Nephron progenitor cell (in vitro differentiated cells): ENCODE data around the gene PROM2.

Experiments used
- DNase-seq: peaks from one replicate; pipeline ENCODE4 v3.0.0; 2021
- H3K27ac Mint-ChIP-seq: 2 replicates; pipeline ENCODE4 v1.8.0; 2021; ENCODE audit warnings: mild to moderate bottlenecking, moderate library complexity, mixed read lengths
- H3K27me3 Mint-ChIP-seq: 2 replicates; pipeline ENCODE4 v1.8.0; 2021; ENCODE audit warnings: mild to moderate bottlenecking, low read depth, mixed read lengths; ENCODE audit not compliant: poor library complexity
- H3K36me3 Mint-ChIP-seq: 2 replicates; pipeline ENCODE4 v1.8.0; 2021; ENCODE audit warnings: low read depth, mixed read lengths
- H3K4me1 Mint-ChIP-seq: 2 replicates; pipeline ENCODE4 v1.8.0; 2021; ENCODE audit warnings: mixed read lengths
- H3K4me3 Mint-ChIP-seq: 2 replicates; pipeline ENCODE4 v1.8.0; 2021; ENCODE audit warnings: mild to moderate bottlenecking, moderate library complexity, mixed read lengths
- H3K9me3 Mint-ChIP-seq: 2 replicates; pipeline ENCODE4 v1.8.0; 2021; ENCODE audit warnings: mild to moderate bottlenecking, moderate library complexity, mixed read lengths
- CTCF ChIP-seq: fragments of 200-600 bp; sonication (generic); IDR thresholded peaks from 2 replicates; pipeline ENCODE4 v1.5.0; 2021; ENCODE audit warnings: antibody characterized with exemption

PROM2 gene

GRCh38 chr2:95285542-95285932, 11.3 kb downstream of the PROM2 start:
- H3K9me3 Mint-ChIP-seq = peaks cover 7% of the 10 kb centered on the region
- no peak for DNase-seq
- H3K27me3 Mint-ChIP-seq = peaks cover 7% of the 10 kb centered on the region
- no peaks in the 10 kb centered on the region for H3K4me1 Mint-ChIP-seq
- H3K36me3 Mint-ChIP-seq = peaks cover 6% of the 10 kb centered on the region
- H3K27ac Mint-ChIP-seq = no peak overlapping the region
- no peak overlapping the region for H3K4me3 Mint-ChIP-seq
- no peak for TF ChIP-seq CTCF

- no peak for TF ChIP-seq CTCF
- Mint-ChIP-seq H3K4me1 (no peaks in the 10 kb centered on the region), H3K4me3 (no peak overlapping the region), H3K27ac (no peak overlapping the region), H3K27me3 (peaks cover 7% of the 10 kb centered on the region), H3K36me3 (peaks cover 7% of the 10 kb centered on the region), H3K9me3 (peaks cover 24% of the 10 kb centered on the region)
- DNase-seq = no peak
Measured at GRCh38 chr2:95287336-95287735, 13.1 kb downstream of the PROM2 start.

- TF ChIP-seq CTCF = no peak
- H3K36me3 Mint-ChIP-seq = peaks cover 7% of the 10 kb centered on the region
- no peak overlapping the region for H3K27ac Mint-ChIP-seq
- no peak overlapping the region for H3K4me3 Mint-ChIP-seq
- H3K4me1 Mint-ChIP-seq = no peaks in the 10 kb centered on the region
- peaks cover 7% of the 10 kb centered on the region for H3K27me3 Mint-ChIP-seq
- peaks cover 29% of the 10 kb centered on the region for H3K9me3 Mint-ChIP-seq
- no peak for DNase-seq
Measured at GRCh38 chr2:95287806-95288205, 13.6 kb downstream of the PROM2 start.

GRCh38 chr2:95289253-95289652, 15.0 kb downstream of the PROM2 start:
- H3K36me3 Mint-ChIP-seq = peaks cover 7% of the 10 kb centered on the region
- no peak for DNase-seq
- H3K4me3 Mint-ChIP-seq = no peak overlapping the region
- peaks cover 39% of the 10 kb centered on the region for H3K9me3 Mint-ChIP-seq
- H3K4me1 Mint-ChIP-seq = no peaks in the 10 kb centered on the region
- TF ChIP-seq CTCF = no peak
- H3K27me3 Mint-ChIP-seq = peaks cover 4% of the 10 kb centered on the region
- H3K27ac Mint-ChIP-seq = no peak overlapping the region

- Mint-ChIP-seq H3K27me3 (peaks cover 9% of the 10 kb centered on the region), H3K4me3 (no peak overlapping the region), H3K36me3 (peaks cover 7% of the 10 kb centered on the region), H3K9me3 (peaks cover 40% of the 10 kb centered on the region), H3K27ac (no peak overlapping the region), H3K4me1 (no peaks in the 10 kb centered on the region)
- no peak for TF ChIP-seq CTCF
- no peak for DNase-seq
Measured at GRCh38 chr2:95291222-95291621, 17.0 kb downstream of the PROM2 start.

GRCh38 chr2:95292623-95293260, 18.5 kb downstream of the PROM2 start:
- peaks cover 7% of the 10 kb centered on the region for H3K36me3 Mint-ChIP-seq
- peaks cover 10% of the 10 kb centered on the region for H3K4me1 Mint-ChIP-seq
- DNase-seq = no peak
- no peak overlapping the region for H3K27ac Mint-ChIP-seq
- H3K9me3 Mint-ChIP-seq = peaks cover 40% of the 10 kb centered on the region
- TF ChIP-seq CTCF = no peak
- H3K4me3 Mint-ChIP-seq = no peak overlapping the region
- H3K27me3 Mint-ChIP-seq = peaks cover 15% of the 10 kb centered on the region
